K562 (cell line): Measurements from ENCODE around the gene PPM1H. TPM values are rescaled to one million over a fixed set of nuclear protein-coding genes. Genes with fewer than 3 reads are reported as not detected.

Experiments
- ATAC-seq: fragments of 200-7000 bp; cut with Tn5 transposase; 3 replicates; pipeline ENCODE4 v1.9.1; 2020; ENCODE audit warnings: moderate library complexity
- BruUV-seq: library from RNA; stranded (reverse); fragments of 400-500 nt; replicated peaks from 2 replicates; lab custom pipeline; 2021; lab: Mats Ljungman, UMichigan
- CTCF ChIA-PET: fragments of 300-600 bp; formaldehyde crosslinking; extraction: SDS; loops from one replicate; lab custom pipeline; 2021; ENCODE audit warnings: low intra/inter-chr PET ratio; lab: Yijun Ruan, JAX
- POLR2A ChIA-PET: fragments of 300-600, 350-650 bp; sonication (Branson Sonifier 250); formaldehyde crosslinking; extraction: SDS; loops from one replicate; lab custom pipeline; 2021; ENCODE audit warnings: antibody characterized with exemption, inconsistent platforms; lab: Yijun Ruan, JAX
- DNase-seq, 4 experiments: peaks; one replicate each; pipeline versions ENCODE4 v3.0.0 to v3.0.0-alpha.2; 2011 to 2018; ENCODE audit warnings: low spot score in 3 of 4, mixed read lengths in 3 of 4; ENCODE audit errors: extremely low read depth in 1 of 4
- FAIRE-seq: peaks from 2 replicates; lab custom pipeline; 2011; peaks lifted over from hg19 to GRCh38; lab: Jason Lieb, UNC
- H2AFZ ChIP-seq: 2 replicates; pipeline ENCODE4 v1.6.0; 2011; ENCODE audit warnings: low read depth, low read length, control low read depth, inconsistent platforms
- H3K27ac ChIP-seq: fragments of 200-600 bp; 3 replicates; pipeline ENCODE4 v1.8.0; 2011; ENCODE audit warnings: low read depth, mild to moderate bottlenecking, control low read depth, inconsistent platforms, low read length, moderate library complexity, mixed read lengths; ENCODE audit errors: extremely low read depth
- H3K27me3 ChIP-seq, 2 experiments: fragments of 300-600 bp in 1 of 2; 2 replicates in 1 of 2; 3 replicates in 1 of 2; pipeline versions ENCODE4 v1.6.0 to v1.8.0; 2011; ENCODE audit warnings: inconsistent platforms in 2 of 2, low read length in 2 of 2, mild to moderate bottlenecking in 1 of 2, mixed read lengths in 1 of 2, moderate library complexity in 1 of 2; ENCODE audit not compliant: control insufficient read depth in 2 of 2, insufficient read depth in 2 of 2
- H3K36me3 ChIP-seq: fragments of 300-600 bp; 3 replicates; pipeline ENCODE4 v1.8.0; 2011; ENCODE audit warnings: mild to moderate bottlenecking, low read length, inconsistent platforms; ENCODE audit not compliant: control insufficient read depth, insufficient read depth
- H3K4me1 ChIP-seq, 2 experiments: fragments of 200-600 bp in 1 of 2; replicated peaks in 1 of 2; 2 replicates in 1 of 2; 3 replicates in 1 of 2; pipeline versions ENCODE4 v1.5.1 to v1.8.0; 2011; ENCODE audit warnings: inconsistent platforms in 2 of 2, low read length in 2 of 2, mild to moderate bottlenecking in 1 of 2, mixed read lengths in 1 of 2, moderate library complexity in 1 of 2; ENCODE audit not compliant: control insufficient read depth in 2 of 2, insufficient read depth in 2 of 2
- H3K4me2 ChIP-seq: 2 replicates; pipeline ENCODE4 v1.6.1; 2011; ENCODE audit warnings: low read length, control low read depth, inconsistent platforms, mixed read lengths; ENCODE audit not compliant: insufficient read depth
- H3K4me3 ChIP-seq: fragments of 200-600 bp; sonication (generic), shearing (Covaris generic); 2 replicates; pipeline ENCODE4 v1.5.1; 2016; ENCODE audit warnings: control low read depth, inconsistent platforms
- H3K79me2 ChIP-seq: fragments of 200-600 bp; 3 replicates; pipeline ENCODE4 v1.8.0; 2011; ENCODE audit warnings: low read length, inconsistent platforms; ENCODE audit not compliant: control insufficient read depth, insufficient read depth
- H3K9ac ChIP-seq, 2 experiments: 2 replicates each; pipeline versions ENCODE4 v1.6.0 to v1.6.1; 2011; ENCODE audit warnings: low read depth in 2 of 2, low read length in 2 of 2, control low read depth in 1 of 2, inconsistent platforms in 1 of 2, mild to moderate bottlenecking in 1 of 2, mixed read lengths in 1 of 2; ENCODE audit not compliant: insufficient read depth in 1 of 2
- H3K9me1 ChIP-seq: one replicate; pipeline ENCODE4 v1.6.0; 2011; ENCODE audit warnings: inconsistent platforms, mild to moderate bottlenecking, low read length, moderate library complexity; ENCODE audit not compliant: control insufficient read depth, insufficient read depth
- H3K9me3 ChIP-seq: replicated peaks from 2 replicates; pipeline ENCODE4 v1.5.1; 2011; ENCODE audit warnings: low read depth, low read length, inconsistent platforms; ENCODE audit not compliant: control insufficient read depth, insufficient read depth
- H4K20me1 ChIP-seq: replicated peaks from 2 replicates; pipeline ENCODE4 v1.6.1; 2011; ENCODE audit warnings: low read length, inconsistent platforms, mixed read lengths; ENCODE audit not compliant: control insufficient read depth, insufficient read depth
- NFIC ChIP-seq: fragments of 450-650 bp; IDR thresholded peaks from 2 replicates; pipeline ENCODE4 v1.6.1; 2017; ENCODE audit warnings: mild to moderate bottlenecking, inconsistent platforms
- VEZF1 ChIP-seq: fragments of 200-800 bp; sonication (Bioruptor generic); IDR thresholded peaks from 2 replicates; pipeline ENCODE4 v1.6.1; 2017; ENCODE audit warnings: missing genetic modification characterization, missing compliant biosample characterization
- WGBS: fragments of 100-300 bp; shearing (Covaris generic); methylation state at CpG from one replicate; pipeline ENCODE4 v1.1.6; 2016; ENCODE audit warnings: low coverage, mixed read lengths; ENCODE audit not compliant: insufficient coverage; ENCODE audit errors: missing lambda C conversion rate; 5-methylcytosine and 5-hydroxymethylcytosine counted together
- in situ Hi-C: fragments of 300-500 bp; cut with MboI; formaldehyde crosslinking; loops from 4 replicates; pipeline ENCODE4 v1.15.0; 2018; ENCODE audit warnings: inconsistent platforms, mixed read lengths
- intact Hi-C: fragments of 100-400 bp; cut with micrococcal nuclease; formaldehyde crosslinking; loops from 2 replicates; pipeline ENCODE4 v1.14.2; 2022
- polyA plus RNA-seq, 8 experiments: library from polyadenylated mRNA; depleted of rRNA in 4 of 8; stranded (reverse) in 5 of 8; unstranded in 3 of 8; fragments of >200 nt; fragmentation: Nextera tagmentation in 2 of 8; fragmentation: Illumina TruSeq in 1 of 8; extraction: Ambion mirVana in 2 of 8; extraction: Trizol in 1 of 8; gene quantifications; 2 replicates each; pipeline versions ENCODE4 v1.2.1 to v1.2.3, GENCODE V29; 2011 to 2014; ENCODE audit warnings: inconsistent platforms in 1 of 8, missing spikeins in 1 of 8
- total RNA-seq, 7 experiments: library from RNA; depleted of rRNA in 6 of 7; stranded (reverse); fragments of >200 nt in 6 of 7; fragmentation: Illumina TruSeq in 2 of 7; extraction: Trizol in 2 of 7; gene quantifications; 2 replicates each; pipeline versions ENCODE4 v1.2.1 to v1.2.3, GENCODE V29; 2011 to 2021; ENCODE audit warnings: low replicate concordance in 1 of 7

Gene PPM1H
- total and polyA plus RNA-seq, 9 of the 15 experiments (the other 6 are each of a cell fraction or from before 2014, with no cell fraction given) = 5.3 to 29.3 (median 11.3) TPM

GRCh38 chr12:62714774-62715721, 219.9 kb downstream of the PPM1H start:
- H3K4me3 ChIP-seq = no peak overlapping the region
- no peaks in the 10 kb centered on the region for H4K20me1 ChIP-seq
- no TSS peak for BruUV-seq
- ATAC-seq (no peak; the same call in 2 of the 3 replicates), FAIRE-seq (no peak), DNase-seq (no peak)
- 46% methylated on average over 14 of the region's 14 CpGs for WGBS
- ChIA-PET POLR2A (interaction anchor here (0.7 kb wide), 1 partner anchor 133 kb away, joined by 4 read pairs; no protein-coding TSS in a partner anchor), CTCF (no interaction called here)
- intact Hi-C loops (no loop called here), in situ Hi-C loops (no loop called here)
- no peaks in the 10 kb centered on the region; a peak in 1 of 5 replicates for H3K4me1 ChIP-seq
- no peaks in the 10 kb centered on the region for H3K79me2 ChIP-seq
- H3K4me2 ChIP-seq = no peak overlapping the region
- TF ChIP-seq NFIC (peak; percentile 69), VEZF1 (CRISPR knock-in tag) (no peak)
- H3K36me3 ChIP-seq = peaks cover 9% of the 10 kb centered on the region; the same call in 1 of the 3 replicates
- no peak overlapping the region for H3K27ac ChIP-seq
- H3K9ac ChIP-seq = no peak overlapping the region
- no peaks in the 10 kb centered on the region for H3K27me3 ChIP-seq
- H3K9me3 ChIP-seq = no peaks in the 10 kb centered on the region
- no peaks in the 10 kb centered on the region for H3K9me1 ChIP-seq
- no peak overlapping the region for H2AFZ ChIP-seq
